ENCODE data around the gene IFT57.
"Not testable (repeated sequence)": the region's sequence is repeated elsewhere in the genome, so short reads cannot be mapped to it uniquely, and the experiment has no call there.

Gene IFT57, protein sequence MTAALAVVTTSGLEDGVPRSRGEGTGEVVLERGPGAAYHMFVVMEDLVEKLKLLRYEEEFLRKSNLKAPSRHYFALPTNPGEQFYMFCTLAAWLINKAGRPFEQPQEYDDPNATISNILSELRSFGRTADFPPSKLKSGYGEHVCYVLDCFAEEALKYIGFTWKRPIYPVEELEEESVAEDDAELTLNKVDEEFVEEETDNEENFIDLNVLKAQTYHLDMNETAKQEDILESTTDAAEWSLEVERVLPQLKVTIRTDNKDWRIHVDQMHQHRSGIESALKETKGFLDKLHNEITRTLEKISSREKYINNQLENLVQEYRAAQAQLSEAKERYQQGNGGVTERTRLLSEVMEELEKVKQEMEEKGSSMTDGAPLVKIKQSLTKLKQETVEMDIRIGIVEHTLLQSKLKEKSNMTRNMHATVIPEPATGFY
- long read RNA-seq, donor 1, transcript IFT57-201 (11 exons, 3,203 nt): major isoform, 18 of 49 reads
- long read RNA-seq, donor 1, transcript IFT57-202 (4 exons, 755 nt): minor isoform, 7 of 49 reads
- long read RNA-seq, donor 1, partial matches to known transcripts: 23 of 49 reads
- long read RNA-seq, donor 1, other reads (novel, unspliced or antisense): 0 of 49 reads
- long read RNA-seq, donor 2, transcript IFT57-201 (11 exons, 3,203 nt): major isoform, 13 of 26 reads
- long read RNA-seq, donor 2, partial matches to known transcripts: 8 of 26 reads
- long read RNA-seq, donor 2, other reads (novel, unspliced or antisense): 0 of 26 reads
- long read RNA-seq, donor 3, transcript IFT57-201 (11 exons, 3,203 nt): major isoform, 11 of 18 reads
- long read RNA-seq, donor 3, partial matches to known transcripts: 6 of 18 reads
- long read RNA-seq, donor 3, other reads (novel, unspliced or antisense): 0 of 18 reads
- long read RNA-seq, donor 4, transcript IFT57-201 (11 exons, 3,203 nt): major isoform, 7 of 22 reads
- long read RNA-seq, donor 4, partial matches to known transcripts: 11 of 22 reads
- long read RNA-seq, donor 4, other reads (novel, unspliced or antisense): 0 of 22 reads
- long read RNA-seq, donor 5, transcript IFT57-201 (11 exons, 3,203 nt): major isoform, 16 of 27 reads
- long read RNA-seq, donor 5, partial matches to known transcripts: 9 of 27 reads
- long read RNA-seq, donor 5, other reads (novel, unspliced or antisense): 0 of 27 reads
- long read RNA-seq, donor 6, transcript IFT57-202 (4 exons, 755 nt): minor isoform, 5 of 40 reads
- long read RNA-seq, donor 6, transcript IFT57-201 (11 exons, 3,203 nt): major isoform, 14 of 40 reads
- long read RNA-seq, donor 6, partial matches to known transcripts: 20 of 40 reads
- long read RNA-seq, donor 6, other reads (novel, unspliced or antisense): 0 of 40 reads
- long read RNA-seq, donor 7, transcript IFT57-201 (11 exons, 3,203 nt): major isoform, 27 of 55 reads
- long read RNA-seq, donor 7, partial matches to known transcripts: 24 of 55 reads
- long read RNA-seq, donor 7, other reads (novel, unspliced or antisense): 0 of 55 reads
- long read RNA-seq, donor 8, transcript IFT57-201 (11 exons, 3,203 nt): major isoform, 11 of 28 reads
- long read RNA-seq, donor 8, partial matches to known transcripts: 14 of 28 reads
- long read RNA-seq, donor 8, other reads (novel, unspliced or antisense): 0 of 28 reads

DNA sequence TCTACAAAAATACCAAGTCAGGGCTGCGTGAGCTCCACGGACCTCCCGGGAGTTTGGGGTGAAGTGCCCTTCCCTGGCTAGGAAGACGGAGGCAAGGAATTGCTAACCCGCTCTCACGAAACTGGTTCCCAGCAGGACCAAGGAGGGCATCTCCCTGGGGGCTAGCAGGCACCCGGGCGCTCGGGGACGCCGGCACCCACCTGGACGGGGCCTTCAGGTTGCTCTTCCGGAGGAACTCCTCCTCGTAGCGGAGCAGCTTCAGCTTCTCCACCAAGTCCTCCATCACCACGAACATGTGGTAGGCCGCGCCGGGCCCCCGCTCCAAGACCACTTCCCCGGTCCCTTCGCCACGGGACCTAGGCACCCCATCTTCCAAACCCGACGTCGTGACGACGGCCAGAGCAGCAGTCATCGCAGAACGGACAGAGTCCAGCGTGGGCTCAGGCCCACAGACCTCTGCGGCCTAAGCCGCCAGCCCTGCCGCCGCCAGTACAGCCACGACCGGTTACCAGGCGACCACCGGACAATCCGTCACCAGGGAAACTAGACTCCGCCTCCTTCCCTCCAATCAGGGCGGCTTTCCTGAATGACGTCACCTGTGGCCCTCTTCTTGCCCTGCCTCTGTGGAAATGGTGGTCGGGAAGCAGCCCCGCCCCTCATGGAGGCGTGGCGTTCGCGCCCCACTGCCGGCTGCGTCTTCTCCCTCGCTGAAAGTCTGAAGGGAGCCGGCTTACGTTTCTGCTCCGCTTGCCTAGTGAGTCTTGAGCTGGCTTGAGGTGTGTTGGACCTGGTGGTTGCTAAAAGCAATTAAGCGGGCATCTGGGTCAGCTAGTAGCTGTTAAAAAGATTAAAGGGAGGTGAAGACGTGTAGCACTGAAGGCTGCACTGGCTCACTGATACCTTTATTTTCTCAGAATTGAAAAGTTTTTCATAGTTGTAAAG, at the start of gene IFT57:
Gene IFT57, minus strand, starts transcription at position 514 of the 942 bp plus-strand sequence. Its CDS starts 102 bp downstream, at position 412.
- DNase-seq: peak; percentile 97

DNA sequence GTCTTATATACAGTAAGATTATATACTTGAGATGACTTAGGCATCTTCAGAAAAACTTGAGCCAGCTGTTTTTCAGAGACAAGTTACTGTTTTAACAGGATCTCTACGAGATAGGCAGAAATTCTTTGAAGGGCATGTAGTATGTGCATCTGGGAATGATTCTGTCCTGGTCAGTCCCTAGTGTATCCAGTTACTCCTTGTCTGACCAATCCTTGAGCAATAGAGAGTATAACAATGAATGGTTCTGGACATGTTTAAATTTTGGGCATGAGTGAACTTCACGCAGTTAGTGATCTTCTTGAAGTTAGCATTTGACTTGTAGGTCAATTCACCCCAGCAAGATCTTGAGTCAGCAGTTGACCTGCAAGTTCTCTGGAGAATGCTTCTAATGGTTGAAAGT, 49.4 kb upstream of the IFT57 start:
- DNase-seq: no peak

DNA sequence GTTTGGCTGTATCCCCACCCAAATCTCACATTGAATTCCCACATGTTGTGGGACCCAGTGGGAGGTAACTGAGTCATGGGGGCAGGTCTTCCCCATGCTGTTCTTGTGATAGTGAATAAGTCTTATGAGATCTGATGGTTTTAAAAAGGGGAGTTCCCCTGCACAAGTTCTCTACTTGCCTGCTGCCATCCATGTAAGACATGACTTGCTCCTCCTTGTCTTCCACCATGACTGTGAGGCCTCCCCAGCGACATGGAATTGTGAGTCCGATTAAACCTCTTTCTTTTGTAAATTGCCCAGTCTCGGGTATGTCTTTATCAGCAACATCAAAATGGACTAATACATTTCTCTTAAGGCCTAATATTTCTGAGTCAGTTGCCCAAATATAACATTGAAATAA, 46.0 kb upstream of the IFT57 start:
- DNase-seq: not testable (repeated sequence)

DNA sequence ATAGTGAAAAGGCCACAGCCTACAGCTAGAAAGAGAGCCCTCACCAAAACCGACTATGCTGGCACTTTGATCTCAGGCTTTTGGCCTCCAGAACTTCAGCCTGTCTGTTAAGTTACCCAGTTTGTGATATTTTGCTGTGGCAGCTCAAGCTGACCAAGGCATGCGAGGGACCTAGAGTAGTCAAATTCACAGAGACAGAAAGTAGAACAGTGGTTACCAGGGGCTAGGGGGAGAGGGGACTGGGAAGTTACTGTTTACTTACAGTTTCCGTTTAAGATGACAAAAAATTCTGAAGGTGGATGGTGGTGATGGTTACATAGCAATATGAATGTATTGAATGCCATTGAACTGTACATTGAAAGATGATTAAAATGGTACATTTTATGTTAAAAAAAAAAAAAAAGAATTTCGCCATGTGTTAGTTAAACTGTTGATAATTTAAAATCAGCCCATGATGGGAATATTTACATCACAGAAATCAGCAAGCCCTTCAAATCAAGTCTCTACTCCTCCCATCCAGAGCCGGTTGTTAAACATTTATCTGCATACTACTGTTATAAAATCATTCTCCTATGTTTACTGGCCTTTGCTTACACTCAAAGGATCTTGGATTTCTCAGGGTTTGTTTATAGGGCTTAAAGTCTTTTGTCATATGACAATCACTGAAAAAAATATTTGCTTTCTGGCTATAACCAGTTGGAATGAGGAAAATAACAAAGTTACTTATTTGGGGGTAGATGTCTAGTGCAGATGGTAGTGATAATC, 42.5 kb upstream of the IFT57 start:
- not testable (repeated sequence) for DNase-seq

DNA sequence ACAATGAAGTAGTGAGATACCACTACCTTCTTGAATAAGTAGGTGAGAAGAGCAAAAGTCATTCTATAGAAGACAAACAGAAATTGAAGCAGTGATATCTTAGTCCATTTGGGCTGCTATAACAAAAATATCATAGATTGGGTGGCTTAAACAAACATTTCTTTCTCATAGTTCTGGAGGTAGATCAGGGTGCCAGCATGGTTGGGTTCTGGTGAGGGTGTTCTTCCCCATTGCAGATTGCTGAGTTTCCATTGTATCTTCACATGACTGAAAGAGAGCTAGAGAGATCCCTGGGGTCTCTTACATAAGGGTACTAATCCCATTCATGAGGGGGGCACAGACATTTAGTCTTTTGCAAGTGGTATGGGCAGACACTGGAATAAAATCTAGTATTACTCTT, 32.9 kb upstream of the IFT57 start:
- no peak for DNase-seq

DNA sequence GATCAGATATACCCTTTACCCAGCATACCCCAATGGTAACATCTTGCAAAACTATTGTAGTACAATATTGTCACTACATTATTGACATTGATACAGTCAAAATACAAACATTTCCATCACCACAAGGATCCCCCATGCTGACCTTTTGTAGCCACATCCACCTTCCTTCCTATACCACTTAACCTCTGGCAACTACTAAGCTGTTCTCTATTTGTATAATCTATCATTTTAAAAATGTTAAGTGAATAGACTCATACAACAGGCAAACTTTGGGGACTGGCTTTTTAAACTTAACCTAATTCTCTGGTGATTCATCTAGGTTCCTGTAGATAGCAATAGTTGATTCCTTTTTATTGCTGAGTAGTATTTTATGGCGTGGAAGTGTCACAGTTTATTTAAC, 29.6 kb upstream of the IFT57 start:
- DNase-seq: no peak

DNA sequence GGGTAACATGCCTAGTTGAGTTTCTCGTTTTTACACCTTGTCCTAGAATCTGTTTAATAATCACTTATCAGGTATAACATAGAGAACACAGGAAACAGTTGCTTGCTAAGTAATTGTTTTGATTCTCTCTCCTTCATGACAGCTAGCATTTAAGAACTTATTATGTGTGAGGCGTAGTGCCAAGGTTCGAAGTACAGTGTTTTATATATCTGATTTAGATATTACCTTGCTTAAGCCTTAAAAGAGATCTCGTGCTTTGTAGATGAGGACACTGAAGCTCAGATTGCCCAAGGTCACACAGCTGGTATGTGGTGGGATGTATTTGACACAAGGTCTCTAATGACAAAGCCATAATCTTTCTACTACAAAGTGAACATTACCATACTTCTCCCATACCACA, 29.0 kb upstream of the IFT57 start:
- DNase-seq: no peak

DNA sequence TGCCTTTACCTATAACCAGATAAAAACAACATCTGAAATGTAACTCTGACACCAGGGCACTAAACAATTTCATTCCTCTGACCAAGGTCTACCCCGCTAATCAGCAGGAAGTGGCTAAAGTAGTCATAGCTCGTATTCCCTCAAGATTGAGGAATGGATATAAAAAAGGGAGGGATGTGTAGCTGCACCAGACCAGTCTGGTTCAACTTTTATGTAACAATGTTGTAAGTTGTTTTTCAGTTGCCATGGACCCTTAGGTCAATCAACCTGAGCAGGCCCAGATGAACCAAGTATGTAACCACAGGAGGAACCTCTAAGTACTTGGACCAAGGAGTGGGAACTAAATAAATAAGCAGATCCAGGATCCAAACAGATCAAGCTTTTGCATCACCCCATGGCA, 28.4 kb upstream of the IFT57 start:
- DNase-seq: no peak

DNA sequence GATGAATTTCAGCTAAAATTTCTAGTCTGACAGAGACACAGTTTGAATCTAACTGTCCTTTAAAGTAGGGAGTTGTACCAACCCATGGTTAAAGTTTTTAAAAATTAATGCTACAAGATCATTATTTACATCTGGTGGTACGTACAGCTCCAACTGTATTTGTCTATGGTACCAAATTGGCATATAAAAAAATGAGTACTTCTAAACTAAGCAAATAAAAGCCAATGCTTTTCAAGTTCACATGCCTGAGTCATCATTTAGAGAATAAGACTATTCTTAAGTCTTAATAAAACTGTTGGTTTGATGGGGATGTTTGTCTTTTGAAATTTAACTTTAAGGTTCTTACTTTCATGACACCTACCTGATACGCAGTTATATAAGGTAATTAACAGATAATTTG, 21.0 kb upstream of the IFT57 start:
- no peak for DNase-seq

DNA sequence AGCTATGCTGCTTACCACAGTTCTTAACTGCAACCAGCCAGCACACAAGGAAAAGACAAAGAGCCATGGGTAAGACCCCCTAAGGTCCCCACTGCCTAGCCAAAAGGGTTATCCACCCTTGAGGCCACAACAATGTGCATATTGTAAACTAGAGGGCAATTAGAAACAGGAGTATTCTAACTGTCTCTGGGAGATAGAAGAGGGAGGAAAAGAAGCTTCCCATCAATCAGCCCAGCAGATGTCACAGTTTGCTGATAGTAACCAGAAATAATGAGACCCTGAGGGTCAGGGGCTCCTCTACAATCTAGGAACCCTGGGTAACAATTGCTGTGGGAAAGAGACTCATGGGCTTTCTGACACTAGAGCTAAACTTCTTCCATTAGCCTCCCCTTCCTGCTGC, 20.6 kb upstream of the IFT57 start:
- no peak for DNase-seq

DNA sequence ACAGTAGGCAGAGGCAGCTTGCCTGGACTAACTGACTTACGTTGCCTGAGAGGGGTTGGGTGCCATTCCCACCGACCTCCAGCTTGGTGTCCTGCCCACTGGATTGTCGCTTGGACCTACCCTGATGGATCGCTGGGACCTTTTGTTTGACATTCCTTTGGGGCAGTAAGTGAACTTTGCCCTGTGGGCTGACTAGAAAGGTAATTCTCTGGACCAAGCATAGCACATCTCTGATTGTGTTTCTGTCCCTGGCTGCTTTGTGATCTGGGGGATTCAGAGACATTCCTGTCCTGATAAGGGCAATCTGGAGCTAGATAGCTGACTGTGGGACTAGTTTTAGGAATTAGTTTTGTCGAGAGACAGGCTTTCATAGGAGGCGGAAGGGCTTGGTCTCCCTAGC, 19.5 kb upstream of the IFT57 start:
- no peak for DNase-seq

DNA sequence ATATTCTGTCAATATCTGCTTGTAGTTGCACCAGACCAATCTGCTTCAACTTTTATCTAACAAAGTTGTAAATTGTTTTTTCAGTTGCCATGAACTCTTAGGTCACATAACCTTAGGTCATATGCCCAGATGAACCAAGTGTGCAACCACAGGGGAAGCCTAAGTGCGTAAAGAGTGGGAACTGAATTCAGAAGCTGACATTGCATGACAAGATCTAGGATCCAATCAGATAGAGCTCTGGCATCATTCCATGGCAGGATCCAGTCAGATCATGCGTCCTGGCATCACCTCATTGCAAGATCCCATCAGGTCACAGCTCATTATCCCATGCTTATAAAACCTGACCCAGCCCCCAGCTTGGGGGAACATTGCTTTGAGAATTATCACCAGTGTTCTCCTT, 18.9 kb upstream of the IFT57 start:
- DNase-seq: no peak

DNA sequence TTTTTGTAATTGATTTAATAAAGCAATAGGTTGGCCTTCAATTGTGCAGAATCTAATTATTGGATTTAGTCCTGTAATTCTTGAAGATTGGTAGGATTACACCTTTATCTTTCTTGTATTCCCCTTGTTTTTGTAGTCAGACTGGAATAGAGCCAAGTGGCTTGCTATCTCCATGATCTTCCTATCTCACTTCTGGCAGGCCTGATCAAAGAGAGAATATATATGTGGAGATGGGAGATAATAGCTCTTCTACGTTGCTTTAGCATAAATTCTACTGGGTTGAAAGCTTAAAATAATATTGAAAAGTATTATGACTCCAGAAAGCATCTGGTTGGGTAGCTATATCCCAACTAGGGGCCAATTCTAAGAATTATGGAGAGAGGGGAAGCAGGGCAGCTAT, 16.9 kb upstream of the IFT57 start:
- DNase-seq: no peak

DNA sequence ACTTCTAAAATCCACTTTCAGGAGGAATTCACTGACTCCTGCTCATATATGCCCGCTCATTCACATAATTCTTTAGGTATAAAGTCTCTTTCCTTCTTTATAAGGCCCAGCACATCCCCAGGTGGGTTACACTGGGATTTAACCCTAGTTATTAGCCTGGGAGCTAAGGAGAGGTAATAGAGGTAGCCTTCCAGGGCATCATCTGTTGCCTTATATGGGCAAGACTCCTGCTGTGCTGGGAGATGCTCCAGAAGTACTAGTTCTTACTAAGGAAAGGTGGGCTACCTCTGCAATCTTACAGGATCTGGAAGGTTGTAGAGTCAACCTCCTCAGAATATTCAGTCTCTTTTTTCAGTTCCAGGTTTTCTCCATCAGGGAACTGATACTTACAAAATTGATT, 13.1 kb upstream of the IFT57 start:
- DNase-seq: no peak

DNA sequence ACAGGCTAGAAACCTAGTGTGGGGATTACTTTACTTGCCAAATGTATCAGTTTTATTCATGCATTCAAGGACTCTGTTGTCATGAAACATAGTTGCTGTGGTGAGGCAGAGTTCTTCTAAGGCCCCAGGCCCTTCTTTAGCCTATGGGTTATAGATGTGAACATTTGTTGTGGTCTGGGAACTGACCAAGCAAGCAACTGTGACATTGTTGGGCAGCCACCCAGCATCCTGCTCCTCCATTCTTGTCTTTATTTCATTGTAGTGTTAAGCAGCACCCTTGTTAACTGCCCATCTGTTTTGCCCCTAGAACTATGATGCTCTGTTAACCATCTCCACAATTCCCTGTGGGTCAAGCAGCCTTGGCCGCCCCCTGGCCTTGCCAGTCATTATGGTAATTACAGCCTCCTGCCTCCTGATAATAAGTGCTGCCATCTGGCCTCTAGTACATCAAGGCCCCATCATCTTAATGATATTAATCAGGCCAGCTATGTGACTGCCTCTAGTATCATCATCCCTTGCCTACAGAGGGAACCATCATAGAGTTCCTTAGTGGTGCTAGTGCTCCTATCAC, 12.2 kb upstream of the IFT57 start:
- DNase-seq: no peak

DNA sequence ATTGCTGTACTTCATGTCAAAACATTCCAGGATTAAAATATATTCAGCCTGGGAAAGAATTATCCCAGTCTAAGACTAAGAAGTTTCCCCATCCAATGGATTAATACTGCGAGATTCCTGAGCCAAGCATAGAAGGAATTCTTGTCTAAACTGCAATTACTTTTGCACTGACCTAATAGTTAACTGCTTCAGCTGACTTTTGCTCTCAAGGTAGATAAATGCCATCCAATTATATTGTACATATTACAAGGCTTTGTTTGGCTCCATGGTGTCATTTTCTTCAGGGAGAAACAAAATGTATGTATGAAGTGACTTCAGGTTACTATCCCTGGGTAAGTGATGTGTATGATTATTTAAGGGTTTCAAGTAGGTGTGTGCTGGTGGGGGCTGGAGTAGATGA, 6.1 kb upstream of the IFT57 start:
- DNase-seq: no peak

DNA sequence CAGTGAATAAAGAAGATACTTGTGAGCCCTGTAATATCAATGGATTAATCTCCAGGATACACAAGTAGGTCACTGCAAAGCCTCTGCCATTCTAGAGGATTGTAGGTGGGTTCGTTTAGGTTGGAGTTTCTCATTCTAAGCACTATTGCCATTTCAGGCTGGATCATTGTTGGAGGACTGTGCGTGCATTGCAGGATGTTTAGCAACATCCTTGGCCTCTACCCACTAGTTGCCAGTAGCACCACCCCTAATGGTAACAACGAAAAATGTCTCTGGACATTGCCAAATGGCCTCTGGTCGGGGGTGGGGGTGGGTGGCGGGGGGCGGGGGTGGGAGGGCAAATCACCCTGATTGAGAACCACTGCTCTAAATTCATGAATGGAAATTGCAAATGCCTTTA, 4.9 kb upstream of the IFT57 start:
- DNase-seq: no peak

DNA sequence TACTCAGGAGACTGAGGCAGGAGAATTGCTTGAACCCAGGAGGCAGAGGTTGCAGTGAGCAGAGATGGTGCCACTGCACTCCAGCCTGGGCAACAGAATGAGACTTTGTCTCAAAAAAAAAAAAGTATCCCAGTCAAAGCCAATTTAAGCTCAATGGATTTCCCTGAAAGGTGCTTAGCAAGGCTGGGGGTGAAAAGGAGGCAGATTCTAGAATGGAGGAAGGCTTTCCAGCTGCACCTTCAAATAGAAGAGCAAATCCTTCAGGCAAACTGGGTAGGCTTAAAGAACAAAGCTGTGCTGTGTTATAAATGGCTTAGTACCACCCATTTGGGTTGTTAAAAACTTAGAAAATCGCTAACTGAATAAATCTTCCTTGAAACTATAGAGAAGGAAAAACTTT, 3.0 kb upstream of the IFT57 start:
- no peak for DNase-seq

DNA sequence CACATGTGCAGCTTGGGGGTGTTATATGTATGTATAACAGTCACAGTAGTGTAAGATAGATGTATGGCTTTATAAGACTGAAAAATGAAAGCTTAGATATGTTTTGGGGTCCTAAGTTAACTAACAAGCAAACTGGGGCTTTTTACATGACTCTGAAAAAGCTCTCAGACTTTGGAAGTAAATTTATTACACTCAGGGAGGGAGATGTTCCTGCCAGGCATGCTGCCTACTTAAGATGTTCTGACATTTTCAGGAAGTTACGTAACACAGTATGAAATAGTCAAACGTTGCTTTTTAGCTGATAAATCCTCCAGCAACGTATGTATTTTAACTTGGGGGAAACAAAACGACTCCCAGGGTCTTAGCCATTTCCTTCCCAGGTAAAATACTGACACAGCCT, 1.7 kb upstream of the IFT57 start:
- DNase-seq: peak; percentile 6

Measured in right kidney (tissue), 9 donors.